Tibial nerve (tissue), 4 donors: ENCODE data around the gene EPB41L4A. TPM values are rescaled to one million over a fixed set of nuclear protein-coding genes. Genes with fewer than 3 reads are reported as not detected.
A peak's percentile ranks its signal among the peaks of the same experiment; 100 is the strongest.

Experiments used
- DNase-seq, 2 donors: peaks; one replicate each; pipeline ENCODE4 v3.0.0-alpha.2; 2019; ENCODE audit warnings: low spot score in 2 of 2
- H3K27ac ChIP-seq, 4 donors: fragments of 200-600 bp; sonication (generic) in 3 of 4; one replicate each; pipeline ENCODE4 v1.5.1; 2017 to 2019; ENCODE audit warnings: mild to moderate bottlenecking in 1 of 4
- H3K27me3 ChIP-seq, 2 donors: fragments of 200-600 bp; sonication (generic) in 1 of 2; one replicate each; pipeline versions ENCODE4 v1.5.1 to v1.6.0; 2017 to 2019
- H3K36me3 ChIP-seq, 3 donors: fragments of 200-600 bp; sonication (generic); one replicate each; pipeline ENCODE4 v1.5.1; 2018 to 2019
- H3K4me1 ChIP-seq, 4 donors: fragments of 200-600 bp; sonication (generic) in 3 of 4; one replicate each; pipeline ENCODE4 v1.5.1; 2017 to 2019
- H3K4me3 ChIP-seq, 4 donors: fragments of 200-600 bp; sonication (generic) in 3 of 4; one replicate each; pipeline ENCODE4 v1.5.1; 2017 to 2019; ENCODE audit warnings: mild to moderate bottlenecking in 1 of 4, moderate library complexity in 1 of 4
- H3K9me3 ChIP-seq, 4 donors: fragments of 200-600 bp; sonication (generic) in 3 of 4; one replicate each; pipeline ENCODE4 v1.5.1; 2017 to 2019
- CTCF ChIP-seq, 5 experiments: fragments of 200-600 bp in 3 of 5; fragments of 450-650 bp in 2 of 5; sonication (generic) in 3 of 5; IDR thresholded peaks; one replicate each; pipeline ENCODE4 v1.5.1; 2016 to 2019; ENCODE audit warnings: antibody characterized with exemption in 5 of 5, mild to moderate bottlenecking in 3 of 5, moderate library complexity in 2 of 5
- EP300 ChIP-seq, 2 donors: sonication (generic); formaldehyde crosslinking; IDR thresholded peaks; one replicate each; pipeline ENCODE4 v1.6.1; 2017; ENCODE audit warnings: antibody characterized with exemption in 2 of 2, mild to moderate bottlenecking in 1 of 2
- POLR2A ChIP-seq, 2 donors: fragments of 450-650 bp; IDR thresholded peaks; one replicate each; pipeline ENCODE4 v1.6.1; 2017; ENCODE audit warnings: antibody characterized with exemption in 2 of 2, mild to moderate bottlenecking in 2 of 2, moderate library complexity in 2 of 2
- WGBS, 2 donors: methylation state at CpG; one replicate each; pipeline ENCODE4 v1.1.5; 2018; 5-methylcytosine and 5-hydroxymethylcytosine counted together
- total RNA-seq, 4 donors: library from RNA; depleted of rRNA; stranded (reverse); fragments of >200 nt; gene quantifications; one replicate each; pipeline ENCODE4 v1.1.0, GENCODE V29; 2016

EPB41L4A gene
- total RNA-seq, 4 donors from 2014 or later, result 10.6 to 38.1 (median 14.4) TPM

DNA sequence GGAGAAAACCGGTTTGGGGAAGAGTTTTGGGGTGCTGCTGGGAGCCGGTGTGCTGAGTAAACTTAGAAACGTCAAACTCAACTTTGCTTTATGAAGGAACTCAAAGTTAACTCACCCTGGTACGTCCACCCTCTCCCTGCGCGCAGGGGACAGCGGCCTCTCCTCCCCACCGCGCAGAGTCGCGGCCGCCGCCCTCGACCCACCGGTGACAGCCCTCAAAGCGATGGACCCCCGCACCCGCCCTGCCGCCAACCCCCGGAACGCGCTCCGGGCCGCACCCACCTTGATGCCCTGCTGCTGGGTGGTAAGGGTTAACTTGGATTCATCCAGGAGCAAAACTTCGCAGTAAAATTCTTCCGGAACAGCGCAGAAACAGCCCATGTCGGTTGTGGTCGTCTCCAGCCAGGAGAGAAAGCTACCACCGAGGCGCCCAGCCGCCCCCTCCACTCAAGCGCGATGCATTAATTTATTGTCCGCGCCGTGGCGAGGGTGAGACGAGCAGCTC lies 366 bp downstream of the EPB41L4A start:
- no peak for TF ChIP-seq POLR2A (IDR thresholded peaks at IDR 0.05)
- no peak for TF ChIP-seq CTCF (IDR thresholded peaks at IDR 0.05)
- no peak for TF ChIP-seq EP300 (IDR thresholded peaks at IDR 0.05)
- Histone ChIP-seq H3K27me3 (no peaks in the 10 kb centered on the region), H3K9me3 (no peaks in the 10 kb centered on the region), H3K27ac (peak overlapping the region; percentile 18 to 78 (median 63)), H3K4me1 (peaks cover 0 to 34% (median 1%) of the 10 kb centered on the region in 4 donors), H3K36me3 (no peaks in the 10 kb centered on the region), H3K4me3 (peak overlapping the region; percentile 64 to 85 (median 74))
- 1% methylated on average over 18 to 24 of the region's 39 CpGs for WGBS, 2 donors
- no peak for DNase-seq

GRCh38 chr5:112417931-112418658 lies 982 bp downstream of the EPB41L4A start:
- TF ChIP-seq CTCF (IDR thresholded peaks at IDR 0.05) (no peak), POLR2A (IDR thresholded peaks at IDR 0.05) (no peak), EP300 (IDR thresholded peaks at IDR 0.05) (peak in 1 of 2 donors; percentile 32)
- Histone ChIP-seq H3K27ac (peak overlapping the region; percentile 18 to 78 (median 63)), H3K36me3 (no peaks in the 10 kb centered on the region), H3K9me3 (no peaks in the 10 kb centered on the region), H3K4me1 (peaks cover 0 to 34% (median 1%) of the 10 kb centered on the region in 4 donors), H3K4me3 (peak overlapping the region; percentile 64 to 85 (median 74)), H3K27me3 (no peaks in the 10 kb centered on the region)
- no peak for DNase-seq
- WGBS, 2 donors, result 1 to 3% methylated on average over 26 of the region's 26 CpGs

GRCh38 chr5:112415552-112415951 lies 3.5 kb downstream of the EPB41L4A start:
- no peak for TF ChIP-seq POLR2A (IDR thresholded peaks at IDR 0.05)
- TF ChIP-seq CTCF (IDR thresholded peaks at IDR 0.05), result no peak
- TF ChIP-seq EP300 (IDR thresholded peaks at IDR 0.05), result no peak
- DNase-seq, result no peak
- WGBS, 2 donors, result 83 to 86% methylated on average over 2 of the region's 2 CpGs

DNA sequence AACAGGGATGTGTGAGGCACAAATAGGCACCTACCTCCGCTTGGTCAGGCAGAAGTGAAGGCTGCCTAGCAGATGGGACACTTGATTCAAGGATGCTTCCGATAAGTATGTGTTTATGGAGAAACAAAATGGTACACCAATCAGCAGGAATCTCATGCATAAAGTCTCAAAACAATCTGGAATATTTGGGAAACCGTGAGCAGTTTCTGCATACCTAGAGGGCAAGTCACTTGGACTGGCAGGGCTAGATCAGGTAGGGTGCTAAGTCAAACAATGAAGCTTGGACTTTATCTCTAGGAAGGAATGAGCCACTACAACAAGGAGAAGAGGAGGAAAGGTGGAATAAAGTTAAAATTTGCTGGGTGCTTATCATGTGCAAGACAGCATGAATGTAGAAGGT lies 5.5 kb downstream of the EPB41L4A start:
- DNase-seq, result no peak
- Histone ChIP-seq H3K36me3 (peaks cover 0 to 8% (median 0%) of the 10 kb centered on the region in 3 donors), H3K9me3 (no peaks in the 10 kb centered on the region), H3K4me3 (no peak overlapping the region), H3K27me3 (no peaks in the 10 kb centered on the region), H3K4me1 (peaks cover 0 to 24% (median 0%) of the 10 kb centered on the region in 4 donors), H3K27ac (no peak overlapping the region)
- WGBS, 2 donors, result 88 to 92% methylated on average over 3 of the region's 3 CpGs
- TF ChIP-seq EP300 (IDR thresholded peaks at IDR 0.05) (no peak), POLR2A (IDR thresholded peaks at IDR 0.05) (no peak), CTCF (IDR thresholded peaks at IDR 0.05) (no peak)

More at GRCh38 chr5:112415552-112415951, 3.5 kb downstream of the EPB41L4A start:
- no peak overlapping the region for H3K4me3 ChIP-seq
- peaks cover 0 to 8% (median 0%) of the 10 kb centered on the region in 3 donors for H3K36me3 ChIP-seq
- no peaks in the 10 kb centered on the region for H3K27me3 ChIP-seq
- no peak overlapping the region for H3K27ac ChIP-seq
- peaks cover 0 to 30% (median 1%) of the 10 kb centered on the region in 4 donors for H3K4me1 ChIP-seq
- H3K9me3 ChIP-seq, result no peaks in the 10 kb centered on the region

GRCh38 chr5:112412346-112412745 lies 6.7 kb downstream of the EPB41L4A start:
- H3K4me1 ChIP-seq, result peaks cover 0 to 26% (median 0%) of the 10 kb centered on the region in 4 donors
- H3K27ac ChIP-seq, result no peak overlapping the region
- H3K9me3 ChIP-seq, result no peaks in the 10 kb centered on the region
- WGBS, 2 donors, result 59 to 68% methylated on average over 3 of the region's 3 CpGs
- peaks cover 0 to 8% (median 0%) of the 10 kb centered on the region in 3 donors for H3K36me3 ChIP-seq
- DNase-seq, result no peak
- no peak overlapping the region for H3K4me3 ChIP-seq
- no peak for TF ChIP-seq POLR2A (IDR thresholded peaks at IDR 0.05)
- TF ChIP-seq CTCF (IDR thresholded peaks at IDR 0.05), result no peak
- no peak for TF ChIP-seq EP300 (IDR thresholded peaks at IDR 0.05)
- H3K27me3 ChIP-seq, result no peaks in the 10 kb centered on the region
